ENCODE results near the gene TRMT5.
A peak's percentile ranks its signal among the peaks of the same experiment; 100 is the strongest.

Gene TRMT5

GRCh38 chr14:60965402-60965801 is 15.5 kb downstream of the TRMT5 start:
- DNase-seq (ENCODE audit: low read depth, low spot score): peak; percentile 65

GRCh38 chr14:60964904-60965303 is 16.0 kb downstream of the TRMT5 start:
- DNase-seq (ENCODE audit: low read depth, low spot score): no peak

- no peak for DNase-seq (ENCODE audit: low read depth, low spot score)
These were observed 17.1 kb downstream of the TRMT5 start for GRCh38 chr14:60963761-60964160.

- DNase-seq (ENCODE audit: low read depth, low spot score): no peak
These were observed 22.7 kb downstream of the TRMT5 start for GRCh38 chr14:60958146-60958545.

GRCh38 chr14:60956632-60957031 is 24.2 kb downstream of the TRMT5 start:
- DNase-seq (ENCODE audit: low read depth, low spot score): no peak

GRCh38 chr14:60956202-60956601 is 24.7 kb downstream of the TRMT5 start:
- DNase-seq (ENCODE audit: low read depth, low spot score): no peak

GRCh38 chr14:60951776-60952435 is 29.0 kb downstream of the TRMT5 start:
- peak; percentile 71 for DNase-seq (ENCODE audit: low read depth, low spot score)

GRCh38 chr14:60946773-60947172 is 34.1 kb downstream of the TRMT5 start:
- no peak for DNase-seq (ENCODE audit: low read depth, low spot score)

GRCh38 chr14:60945984-60946383 is 34.9 kb downstream of the TRMT5 start:
- DNase-seq (ENCODE audit: low read depth, low spot score): no peak

- no peak for DNase-seq (ENCODE audit: low read depth, low spot score)
These were observed 36.7 kb downstream of the TRMT5 start for GRCh38 chr14:60944204-60944603.

- no peak for DNase-seq (ENCODE audit: low read depth, low spot score)
These were observed 37.2 kb downstream of the TRMT5 start for GRCh38 chr14:60943637-60944032.

GRCh38 chr14:60935319-60935718 is 45.6 kb downstream of the TRMT5 start:
- DNase-seq (ENCODE audit: low read depth, low spot score): no peak

- no peak for DNase-seq (ENCODE audit: low read depth, low spot score)
These were observed 46.8 kb downstream of the TRMT5 start for GRCh38 chr14:60933920-60934655.

GRCh38 chr14:60931218-60931617 is 49.7 kb downstream of the TRMT5 start:
- no peak for DNase-seq (ENCODE audit: low read depth, low spot score)

GRCh38 chr14:60926002-60926401 is 54.9 kb downstream of the TRMT5 start:
- no peak for DNase-seq (ENCODE audit: low read depth, low spot score)

GRCh38 chr14:60925286-60925685 is 55.6 kb downstream of the TRMT5 start:
- no peak for DNase-seq (ENCODE audit: low read depth, low spot score)

- no peak for DNase-seq (ENCODE audit: low read depth, low spot score)
These were observed 58.8 kb downstream of the TRMT5 start for GRCh38 chr14:60922050-60922449.
